ENCODE data around the gene RGS3. TPM values are rescaled to one million over a fixed set of nuclear protein-coding genes. Genes with fewer than 3 reads are reported as not detected.

RGS3 gene
- total RNA-seq, 4 donors from 2014 or later: 5.9 to 11.8 (median 9.8) TPM

DNA sequence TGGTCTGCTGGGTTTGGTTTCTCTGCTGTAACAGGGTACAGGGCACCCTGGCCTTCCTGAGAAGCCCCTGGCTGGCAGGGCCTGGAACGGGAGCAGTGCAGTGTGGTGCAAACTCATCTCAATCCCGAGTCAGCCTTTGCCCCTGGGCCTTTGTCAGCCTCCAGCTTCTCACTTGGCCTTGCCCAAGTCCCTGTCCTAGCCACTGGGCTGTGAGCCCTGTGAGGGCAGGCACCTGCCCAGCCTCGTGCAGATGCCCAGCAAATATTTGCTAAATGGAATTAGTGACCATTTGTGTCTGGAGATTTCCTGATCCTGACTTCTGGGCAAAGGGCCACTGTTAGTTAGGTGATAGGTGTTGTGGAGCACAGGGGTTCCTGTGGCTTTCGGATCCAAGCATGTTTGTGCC is 13.0 kb downstream of the RGS3 start:
- H3K9me3 ChIP-seq: no peaks in the 10 kb centered on the region
- DNase-seq (peak in 1 of 2 donors; percentile 9), ATAC-seq (no peak)
- H3K4me3 ChIP-seq: no peak overlapping the region
- TF ChIP-seq CTCF (IDR thresholded peaks at IDR 0.05 in 4 of 5, conservative IDR thresholded peaks at IDR 0.05 in 1 of 5) (no peak), POLR2A (IDR thresholded peaks at IDR 0.05) (no peak)
- intact Hi-C loops (cut with DNase I; ENCODE audit: low total_unique reads) (no loop called here), in situ Hi-C loops (cut with MboI; ENCODE audit: low sequenced_read_pairs in 4 of 4) (no loop called here)
- no peaks in the 10 kb centered on the region for H3K36me3 ChIP-seq
- no peaks in the 10 kb centered on the region for H3K27me3 ChIP-seq
- no peak overlapping the region for H3K27ac ChIP-seq
- peaks cover 25 to 28% of the 10 kb centered on the region in 2 donors for H3K4me1 ChIP-seq

DNA sequence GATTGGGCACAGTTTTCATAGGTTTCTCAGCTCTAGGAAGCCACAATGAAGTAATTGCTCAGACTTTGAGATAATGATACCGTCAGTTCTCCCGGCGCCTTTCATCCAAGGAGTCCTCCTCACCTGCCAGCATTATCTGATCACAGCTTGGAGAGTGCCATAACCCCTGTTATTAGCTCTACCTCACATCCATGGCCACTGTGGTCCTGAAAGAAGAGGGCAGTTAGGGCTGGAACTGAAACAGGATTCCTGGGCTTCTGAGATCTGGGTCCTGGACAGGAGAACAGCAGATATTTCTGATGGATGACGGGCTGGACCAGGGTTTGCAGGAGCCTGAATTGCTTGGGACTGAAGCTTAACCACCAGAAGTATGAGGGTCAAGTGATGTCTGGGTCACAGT is 13.5 kb downstream of the RGS3 start:
- in situ Hi-C loops (cut with MboI; ENCODE audit: low sequenced_read_pairs in 4 of 4): no loop called here
- DNase-seq (peak in 1 of 2 donors; percentile 1), ATAC-seq (no peak)
- no peak for TF ChIP-seq CTCF (IDR thresholded peaks at IDR 0.05 in 4 of 5, conservative IDR thresholded peaks at IDR 0.05 in 1 of 5)
- no peak for TF ChIP-seq POLR2A (IDR thresholded peaks at IDR 0.05)
- Histone ChIP-seq H3K4me3 (no peak overlapping the region), H3K27me3 (no peaks in the 10 kb centered on the region), H3K9me3 (no peaks in the 10 kb centered on the region), H3K4me1 (peaks cover 25 to 28% of the 10 kb centered on the region in 2 donors), H3K36me3 (no peaks in the 10 kb centered on the region), H3K27ac (no peak overlapping the region)
- intact Hi-C loops (cut with DNase I; ENCODE audit: low total_unique reads): no loop called here

- peak in 1 of 2 donors; percentile 5 for DNase-seq
- in situ Hi-C loops (cut with MboI; ENCODE audit: low sequenced_read_pairs in 4 of 4): no loop called here
- no peak overlapping the region for H3K27ac ChIP-seq
These were observed 14.1 kb downstream of the RGS3 start for GRCh38 chr9:113477661-113478060.

DNA sequence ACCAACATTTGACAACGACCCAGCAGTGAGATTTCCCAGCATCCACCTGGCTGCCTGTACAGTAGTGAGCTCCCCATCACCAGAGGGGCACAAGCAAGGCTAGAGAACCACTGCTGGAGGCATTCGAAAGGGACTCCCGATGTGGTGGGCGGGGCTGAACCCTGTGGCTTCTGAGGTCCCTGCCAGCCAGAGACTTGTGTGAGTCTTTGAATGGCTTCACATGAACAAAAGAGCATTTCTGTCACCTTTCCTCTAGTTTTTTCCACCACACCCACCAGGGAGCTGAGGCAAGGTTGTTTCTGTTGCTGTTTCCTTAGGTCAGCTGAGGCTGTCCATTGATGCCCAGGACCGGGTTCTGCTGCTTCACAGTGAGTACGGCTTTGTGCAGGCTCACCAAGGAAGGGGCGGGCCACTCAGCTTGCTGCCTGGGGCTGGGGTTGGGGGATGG is 15.7 kb downstream of the RGS3 start:
- ATAC-seq (no peak), DNase-seq (peak in 1 of 2 donors; percentile 4)
- no peaks in the 10 kb centered on the region for H3K9me3 ChIP-seq
- peaks cover 24 to 34% of the 10 kb centered on the region in 2 donors for H3K4me1 ChIP-seq
- no peaks in the 10 kb centered on the region for H3K27me3 ChIP-seq
- H3K36me3 ChIP-seq: no peaks in the 10 kb centered on the region
- intact Hi-C loops (cut with DNase I; ENCODE audit: low total_unique reads): no loop called here
- no peak overlapping the region for H3K4me3 ChIP-seq
- no peak for TF ChIP-seq CTCF (IDR thresholded peaks at IDR 0.05 in 4 of 5, conservative IDR thresholded peaks at IDR 0.05 in 1 of 5)
- no peak for TF ChIP-seq POLR2A (IDR thresholded peaks at IDR 0.05)
- H3K27ac ChIP-seq: no peak overlapping the region
- in situ Hi-C loops (cut with MboI; ENCODE audit: low sequenced_read_pairs in 4 of 4): no loop called here

More at GRCh38 chr9:113477661-113478060, 14.1 kb downstream of the RGS3 start:
- Histone ChIP-seq H3K27me3 (no peaks in the 10 kb centered on the region), H3K9me3 (no peaks in the 10 kb centered on the region), H3K4me3 (no peak overlapping the region), H3K36me3 (no peaks in the 10 kb centered on the region), H3K4me1 (peaks cover 25 to 28% of the 10 kb centered on the region in 2 donors)
- ATAC-seq: no peak
- no peak for TF ChIP-seq POLR2A (IDR thresholded peaks at IDR 0.05)
- no peak for TF ChIP-seq CTCF (IDR thresholded peaks at IDR 0.05 in 4 of 5, conservative IDR thresholded peaks at IDR 0.05 in 1 of 5)
- intact Hi-C loops (cut with DNase I; ENCODE audit: low total_unique reads): no loop called here

DNA sequence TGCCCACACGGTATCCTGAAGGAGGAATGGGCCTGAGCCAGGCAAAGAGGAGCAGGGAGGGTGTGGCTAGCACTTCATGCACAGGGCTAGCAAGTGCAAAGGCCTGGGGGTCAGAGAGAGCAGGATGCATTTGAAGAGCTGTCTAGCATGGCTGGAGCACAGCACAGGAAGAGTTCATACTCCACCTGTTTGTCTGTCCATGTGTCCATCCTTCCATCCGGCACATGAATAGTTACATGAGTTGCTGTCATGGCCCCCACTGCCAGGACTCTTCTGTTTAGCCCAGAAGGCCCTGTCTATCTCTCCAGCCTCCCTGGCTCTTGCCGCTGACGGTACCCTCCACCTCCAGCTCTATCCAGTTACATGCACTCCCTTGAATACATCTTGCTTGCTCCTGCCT is 17.1 kb downstream of the RGS3 start:
- TF ChIP-seq POLR2A (IDR thresholded peaks at IDR 0.05) (no peak), CTCF (IDR thresholded peaks at IDR 0.05 in 4 of 5, conservative IDR thresholded peaks at IDR 0.05 in 1 of 5) (no peak)
- intact Hi-C loops (cut with DNase I; ENCODE audit: low total_unique reads) (loop anchor here (10.0 kb wide), 1 partner anchor 1104 kb away; the partner anchor contains the start of gene ATP6V1G1), in situ Hi-C loops (cut with MboI; ENCODE audit: low sequenced_read_pairs in 4 of 4) (no loop called here)
- peaks cover 34 to 41% of the 10 kb centered on the region in 2 donors for H3K4me1 ChIP-seq
- no peaks in the 10 kb centered on the region for H3K9me3 ChIP-seq
- H3K4me3 ChIP-seq: no peak overlapping the region
- peak in 1 of 2 donors; percentile 4 for DNase-seq
- H3K27ac ChIP-seq: no peak overlapping the region
- no peaks in the 10 kb centered on the region for H3K27me3 ChIP-seq
- ATAC-seq: no peak
- H3K36me3 ChIP-seq: no peaks in the 10 kb centered on the region

All from gastrocnemius medialis (tissue), 4 donors.